ENCODE data around the gene CNTN1. TPM values are rescaled to one million over a fixed set of nuclear protein-coding genes. Genes with fewer than 3 reads are reported as not detected.

The CNTN1 gene
- total and polyA plus RNA-seq, 2 of the 8 experiments (the other 6 are each of a cell fraction or from before 2014, with no cell fraction given): 7.2 to 21.8 TPM

DNA sequence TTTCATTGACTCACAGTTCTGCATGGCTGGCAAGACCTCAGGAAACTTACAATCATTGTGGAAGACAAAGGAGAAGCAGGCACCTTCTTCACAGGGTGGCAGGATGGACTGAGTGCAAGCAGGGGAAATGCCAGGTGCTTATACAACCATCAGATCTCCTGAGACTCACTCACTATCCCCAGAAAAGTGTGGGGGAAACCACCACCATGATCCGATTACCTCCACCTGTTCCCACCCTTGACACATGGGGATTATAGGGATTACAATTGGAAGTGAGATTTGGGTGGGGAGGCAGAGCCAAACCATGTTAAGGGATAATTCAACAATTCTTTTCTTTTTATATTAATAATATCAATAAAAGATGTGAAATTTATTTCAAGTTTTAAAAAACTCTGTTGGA is 34.1 kb downstream of the CNTN1 start:
- Histone ChIP-seq H3K27ac (ENCODE audit: low read depth, low read length) (no peak overlapping the region), H3K4me1 (replicated peaks in 1 of 4; ENCODE audit: control insufficient read depth in 3 of 4, insufficient read depth in 4 of 4, low read length in 3 of 4) (no peaks in the 10 kb centered on the region), H3K56ac (replicated peaks; ENCODE audit: insufficient read length, low read depth, low read length) (no peak overlapping the region), H2BK12ac (ENCODE audit: low read depth, low read length) (no peak overlapping the region), H3K79me1 (ENCODE audit: low read depth, low read length) (no peaks in the 10 kb centered on the region), H3K79me2 (ENCODE audit: control insufficient read depth in 1 of 2, insufficient read depth in 2 of 2, low read length in 2 of 2) (no peaks in the 10 kb centered on the region), H4K8ac (ENCODE audit: extremely low read depth, insufficient read depth, low read length) (no peak overlapping the region), H3K4me3 (ENCODE audit: extremely low read depth in 1 of 4, insufficient read depth in 2 of 4, low read depth in 3 of 4, low read length in 4 of 4) (no peak overlapping the region), H3K36me3 (ENCODE audit: control insufficient read depth in 2 of 4, insufficient read depth in 4 of 4, low read length in 3 of 4) (no peaks in the 10 kb centered on the region), H3K4me2 (ENCODE audit: insufficient read depth in 1 of 2, low read depth in 2 of 2, low read length in 2 of 2) (no peak overlapping the region), H4K20me1 (replicated peaks in 1 of 2; ENCODE audit: control insufficient read depth in 1 of 2, insufficient read depth in 2 of 2, low read length in 2 of 2) (no peaks in the 10 kb centered on the region), H2AFZ (ENCODE audit: low read length) (no peak overlapping the region), H3K27me3 (replicated peaks in 1 of 4; ENCODE audit: control insufficient read depth in 3 of 4, extremely low read depth in 1 of 4, insufficient read depth in 3 of 4, low read length in 3 of 4) (no peaks in the 10 kb centered on the region), H4K91ac (replicated peaks; ENCODE audit: insufficient read length, low read length) (no peak overlapping the region), H2AK5ac (ENCODE audit: low read depth, low read length) (no peak overlapping the region), H3K14ac (ENCODE audit: insufficient read length) (no peak overlapping the region), H3K23me2 (ENCODE audit: low read depth, low read length) (no peaks in the 10 kb centered on the region), H2BK15ac (ENCODE audit: low read length) (no peak overlapping the region), H4K5ac (ENCODE audit: insufficient read length, low read depth, low read length) (no peak overlapping the region), H3K9ac (replicated peaks in 1 of 4; ENCODE audit: extremely low read depth in 1 of 4, low read depth in 3 of 4, low read length in 3 of 4) (no peak overlapping the region), H3K18ac (ENCODE audit: extremely low read depth, low read length) (no peak overlapping the region), H2BK120ac (replicated peaks; ENCODE audit: low read depth, low read length) (no peak overlapping the region), H3K9me3 (ENCODE audit: insufficient read depth in 2 of 2, low read depth in 1 of 2, low read length in 1 of 2) (no peaks in the 10 kb centered on the region), H3K4ac (replicated peaks; ENCODE audit: insufficient read length, low read depth, low read length) (no peak overlapping the region), H2BK20ac (ENCODE audit: low read length) (no peak overlapping the region), H2BK5ac (ENCODE audit: low read depth, low read length) (no peak overlapping the region), H3K23ac (ENCODE audit: insufficient read length) (no peak overlapping the region)
- no peak for DNase-seq (ENCODE audit: low read depth in 1 of 2, low spot score in 2 of 2)
- TF ChIP-seq SIRT6 (IDR thresholded peaks at IDR 0.05; ENCODE audit: low read length) (no peak), CEBPB (IDR thresholded peaks at IDR 0.05; ENCODE audit: low read depth, low read length) (no peak), SIX5 (IDR thresholded peaks at IDR 0.05; ENCODE audit: low read depth, low read length) (no peak), TBP (IDR thresholded peaks at IDR 0.05; ENCODE audit: low read depth, low read length) (no peak), TCF12 (IDR thresholded peaks at IDR 0.05; ENCODE audit: low read depth, low read length) (no peak)
- ChIA-PET CTCF (ENCODE audit: partially characterized antibody) (no interaction called here), POLR2A (ENCODE audit: partially characterized antibody) (no interaction called here)
- WGBS, 2 experiments (ENCODE audit: extremely low coverage in 1 of 2, insufficient coverage in 1 of 2, insufficient read length in 1 of 2, insufficient replicate concordance in 2 of 2, low coverage in 1 of 2, low lambda C conversion rate in 2 of 2, missing lambda C conversion rate in 1 of 2): 92% methylated on average over 1 of the region's 1 CpG; no CpG with 5 or more reads in 1 of the 2 experiments
- no peak for FAIRE-seq

Measured in H1 (cell line).